ENCODE measurements around the gene NBPF3.

DNA sequence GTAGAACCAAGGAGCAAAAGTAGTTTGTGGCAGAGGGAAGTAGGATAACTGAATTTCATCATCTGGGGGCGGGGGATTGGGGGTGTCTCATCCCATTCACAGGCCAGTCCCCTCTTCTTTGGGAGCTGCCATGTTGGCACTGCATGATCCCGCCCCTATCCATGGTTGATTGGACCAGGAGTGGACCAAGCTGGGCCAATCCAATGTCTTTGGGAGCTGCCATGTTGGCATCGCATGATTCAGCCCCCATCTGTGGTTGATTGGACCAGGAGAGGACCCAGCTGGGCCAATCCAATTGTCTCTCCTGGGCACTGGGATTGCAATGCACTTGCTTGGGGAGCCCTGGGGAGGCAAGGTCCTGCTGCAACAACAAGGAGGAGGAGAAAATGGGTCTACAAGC, 56.9 kb downstream of the NBPF3 start:
- TF ChIP-seq, protein P1, sequence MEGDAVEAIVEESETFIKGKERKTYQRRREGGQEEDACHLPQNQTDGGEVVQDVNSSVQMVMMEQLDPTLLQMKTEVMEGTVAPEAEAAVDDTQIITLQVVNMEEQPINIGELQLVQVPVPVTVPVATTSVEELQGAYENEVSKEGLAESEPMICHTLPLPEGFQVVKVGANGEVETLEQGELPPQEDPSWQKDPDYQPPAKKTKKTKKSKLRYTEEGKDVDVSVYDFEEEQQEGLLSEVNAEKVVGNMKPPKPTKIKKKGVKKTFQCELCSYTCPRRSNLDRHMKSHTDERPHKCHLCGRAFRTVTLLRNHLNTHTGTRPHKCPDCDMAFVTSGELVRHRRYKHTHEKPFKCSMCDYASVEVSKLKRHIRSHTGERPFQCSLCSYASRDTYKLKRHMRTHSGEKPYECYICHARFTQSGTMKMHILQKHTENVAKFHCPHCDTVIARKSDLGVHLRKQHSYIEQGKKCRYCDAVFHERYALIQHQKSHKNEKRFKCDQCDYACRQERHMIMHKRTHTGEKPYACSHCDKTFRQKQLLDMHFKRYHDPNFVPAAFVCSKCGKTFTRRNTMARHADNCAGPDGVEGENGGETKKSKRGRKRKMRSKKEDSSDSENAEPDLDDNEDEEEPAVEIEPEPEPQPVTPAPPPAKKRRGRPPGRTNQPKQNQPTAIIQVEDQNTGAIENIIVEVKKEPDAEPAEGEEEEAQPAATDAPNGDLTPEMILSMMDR (IDR thresholded peaks at IDR 0.05) = no peak
- TF ChIP-seq POLR2A (IDR thresholded peaks at IDR 0.05) (no peak), POLR2AphosphoS5 (IDR thresholded peaks at IDR 0.05) (no peak)
